Measurements from ENCODE around the gene DLX2. TPM values are rescaled to one million over a fixed set of nuclear protein-coding genes. Genes with fewer than 3 reads are reported as not detected.

DLX2 gene
- total and polyA plus RNA-seq, 10 of the 15 experiments (the other 5 are each of a cell fraction or from before 2014, with no cell fraction given): 0.03 TPM; not detected in 9

DNA sequence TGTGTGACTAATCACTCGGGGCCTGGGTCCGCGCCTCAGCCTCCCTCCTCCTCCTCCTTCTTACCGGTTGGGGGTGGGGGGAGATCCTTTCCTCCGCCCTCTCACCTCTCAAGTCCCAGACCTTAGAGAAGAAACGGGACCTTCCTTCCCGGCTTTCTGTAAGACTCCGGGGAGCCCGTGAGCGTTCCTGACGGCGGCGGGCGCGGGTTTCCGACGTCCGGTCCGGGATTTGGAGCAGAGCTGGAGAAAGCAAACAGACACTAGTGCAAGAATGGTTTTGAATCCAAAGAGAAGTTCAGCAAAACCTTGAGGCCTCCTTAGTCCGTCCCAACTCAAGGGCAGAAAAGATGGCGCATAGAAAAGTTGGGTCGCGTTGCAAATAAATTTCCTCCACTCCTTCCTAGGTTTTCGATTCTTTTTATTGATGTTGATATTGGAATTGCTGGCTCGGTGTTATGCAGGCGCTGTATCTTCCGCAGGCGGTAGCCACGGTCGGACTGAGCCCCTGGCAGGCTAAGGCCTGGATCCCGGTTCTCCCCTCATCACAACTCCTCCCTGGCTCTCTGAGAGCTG, 15.4 kb downstream of the DLX2 start (continued):
- TF ChIP-seq, protein P1, sequence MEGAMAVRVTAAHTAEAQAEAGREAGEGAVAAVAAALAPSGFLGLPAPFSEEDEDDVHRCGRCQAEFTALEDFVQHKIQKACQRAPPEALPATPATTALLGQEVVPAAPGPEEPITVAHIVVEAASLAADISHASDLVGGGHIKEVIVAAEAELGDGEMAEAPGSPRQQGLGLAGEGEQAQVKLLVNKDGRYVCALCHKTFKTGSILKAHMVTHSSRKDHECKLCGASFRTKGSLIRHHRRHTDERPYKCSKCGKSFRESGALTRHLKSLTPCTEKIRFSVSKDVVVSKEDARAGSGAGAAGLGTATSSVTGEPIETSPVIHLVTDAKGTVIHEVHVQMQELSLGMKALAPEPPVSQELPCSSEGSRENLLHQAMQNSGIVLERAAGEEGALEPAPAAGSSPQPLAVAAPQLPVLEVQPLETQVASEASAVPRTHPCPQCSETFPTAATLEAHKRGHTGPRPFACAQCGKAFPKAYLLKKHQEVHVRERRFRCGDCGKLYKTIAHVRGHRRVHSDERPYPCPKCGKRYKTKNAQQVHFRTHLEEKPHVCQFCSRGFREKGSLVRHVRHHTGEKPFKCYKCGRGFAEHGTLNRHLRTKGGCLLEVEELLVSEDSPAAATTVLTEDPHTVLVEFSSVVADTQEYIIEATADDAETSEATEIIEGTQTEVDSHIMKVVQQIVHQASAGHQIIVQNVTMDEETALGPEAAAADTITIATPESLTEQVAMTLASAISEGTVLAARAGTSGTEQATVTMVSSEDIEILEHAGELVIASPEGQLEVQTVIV (IDR thresholded peaks at IDR 0.05; ENCODE audit: borderline replicate concordance, partially characterized antibody): no peak
- TF ChIP-seq, protein P2, sequence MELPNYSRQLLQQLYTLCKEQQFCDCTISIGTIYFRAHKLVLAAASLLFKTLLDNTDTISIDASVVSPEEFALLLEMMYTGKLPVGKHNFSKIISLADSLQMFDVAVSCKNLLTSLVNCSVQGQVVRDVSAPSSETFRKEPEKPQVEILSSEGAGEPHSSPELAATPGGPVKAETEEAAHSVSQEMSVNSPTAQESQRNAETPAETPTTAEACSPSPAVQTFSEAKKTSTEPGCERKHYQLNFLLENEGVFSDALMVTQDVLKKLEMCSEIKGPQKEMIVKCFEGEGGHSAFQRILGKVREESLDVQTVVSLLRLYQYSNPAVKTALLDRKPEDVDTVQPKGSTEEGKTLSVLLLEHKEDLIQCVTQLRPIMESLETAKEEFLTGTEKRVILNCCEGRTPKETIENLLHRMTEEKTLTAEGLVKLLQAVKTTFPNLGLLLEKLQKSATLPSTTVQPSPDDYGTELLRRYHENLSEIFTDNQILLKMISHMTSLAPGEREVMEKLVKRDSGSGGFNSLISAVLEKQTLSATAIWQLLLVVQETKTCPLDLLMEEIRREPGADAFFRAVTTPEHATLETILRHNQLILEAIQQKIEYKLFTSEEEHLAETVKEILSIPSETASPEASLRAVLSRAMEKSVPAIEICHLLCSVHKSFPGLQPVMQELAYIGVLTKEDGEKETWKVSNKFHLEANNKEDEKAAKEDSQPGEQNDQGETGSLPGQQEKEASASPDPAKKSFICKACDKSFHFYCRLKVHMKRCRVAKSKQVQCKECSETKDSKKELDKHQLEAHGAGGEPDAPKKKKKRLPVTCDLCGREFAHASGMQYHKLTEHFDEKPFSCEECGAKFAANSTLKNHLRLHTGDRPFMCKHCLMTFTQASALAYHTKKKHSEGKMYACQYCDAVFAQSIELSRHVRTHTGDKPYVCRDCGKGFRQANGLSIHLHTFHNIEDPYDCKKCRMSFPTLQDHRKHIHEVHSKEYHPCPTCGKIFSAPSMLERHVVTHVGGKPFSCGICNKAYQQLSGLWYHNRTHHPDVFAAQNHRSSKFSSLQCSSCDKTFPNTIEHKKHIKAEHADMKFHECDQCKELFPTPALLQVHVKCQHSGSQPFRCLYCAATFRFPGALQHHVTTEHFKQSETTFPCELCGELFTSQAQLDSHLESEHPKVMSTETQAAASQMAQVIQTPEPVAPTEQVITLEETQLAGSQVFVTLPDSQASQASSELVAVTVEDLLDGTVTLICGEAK (IDR thresholded peaks at IDR 0.05; ENCODE audit: borderline replicate concordance): no peak
- TF ChIP-seq NFYA (IDR thresholded peaks at IDR 0.05; ENCODE audit: borderline replicate concordance, low read depth, low read length): no peak
- no peak for TF ChIP-seq DPF2 (IDR thresholded peaks at IDR 0.05)
